Smooth muscle cell (in vitro differentiated cells): Measurements from ENCODE around the gene CBX5. TPM values are rescaled to one million over a fixed set of nuclear protein-coding genes. Genes with fewer than 3 reads are reported as not detected.

Experiments
- DNase-seq: peaks from one replicate; lab custom pipeline; 2025; ENCODE audit not compliant: unreplicated experiment; lab: John Stamatoyannopoulos, UW
- H2AFZ ChIP-seq: fragments of 200-600 bp; sonication (generic); 2 replicates; pipeline ENCODE4 v1.6.0; 2016; ENCODE audit warnings: antibody characterized with exemption, low read depth, mild to moderate bottlenecking
- H3F3A ChIP-seq: fragments of 200-600 bp; sonication (generic); 2 replicates; pipeline ENCODE4 v1.6.0; 2017; ENCODE audit warnings: antibody characterized with exemption, low read depth
- H3K27ac ChIP-seq: fragments of 200-600 bp; sonication (generic); 2 replicates; pipeline ENCODE4 v1.5.1; 2016; ENCODE audit warnings: low read depth, mild to moderate bottlenecking
- H3K27me3 ChIP-seq: fragments of 200-600 bp; sonication (generic); 2 replicates; pipeline ENCODE4 v1.6.1; 2016; ENCODE audit warnings: low read depth, mild to moderate bottlenecking
- H3K36me3 ChIP-seq: fragments of 200-600 bp; sonication (generic); 2 replicates; pipeline ENCODE4 v1.5.1; 2016; ENCODE audit warnings: low read depth
- H3K4me1 ChIP-seq: fragments of 200-600 bp; sonication (generic); 2 replicates; pipeline ENCODE4 v1.5.1; 2016; ENCODE audit warnings: low read depth
- H3K4me2 ChIP-seq: fragments of 200-600 bp; sonication (generic); 2 replicates; pipeline ENCODE4 v1.6.0; 2016; ENCODE audit warnings: mild to moderate bottlenecking
- H3K4me3 ChIP-seq: fragments of 200-600 bp; sonication (generic); 2 replicates; pipeline ENCODE4 v1.5.1; 2016; ENCODE audit warnings: mild to moderate bottlenecking
- H3K79me2 ChIP-seq: fragments of 200-600 bp; sonication (generic); 2 replicates; pipeline ENCODE4 v1.6.0; 2016; ENCODE audit warnings: low read depth, mild to moderate bottlenecking
- H3K9ac ChIP-seq: fragments of 200-600 bp; sonication (generic); 2 replicates; pipeline ENCODE4 v1.6.0; 2016; ENCODE audit warnings: low read depth
- H3K9me3 ChIP-seq: fragments of 200-600 bp; sonication (generic); replicated peaks from 2 replicates; pipeline ENCODE4 v1.5.1; 2016; ENCODE audit warnings: low read depth
- H4K20me1 ChIP-seq: fragments of 200-600 bp; sonication (generic); 2 replicates; pipeline ENCODE4 v1.6.0; 2016; ENCODE audit warnings: low read depth
- CTCF ChIP-seq: fragments of 200-600 bp; sonication (generic); IDR thresholded peaks from 2 replicates; pipeline ENCODE4 v1.5.1; 2017; ENCODE audit warnings: borderline replicate concordance, mild to moderate bottlenecking, antibody characterized with exemption; ENCODE audit not compliant: insufficient read depth, poor library complexity, severe bottlenecking
- WGBS: methylation state at CpG from one replicate; pipeline ENCODE4 v1.1.7; 2016; ENCODE audit warnings: low lambda C conversion rate; 5-methylcytosine and 5-hydroxymethylcytosine counted together
- polyA plus RNA-seq: library from polyadenylated mRNA; unstranded; fragments of >200 nt; fragmentation: Nextera tagmentation; extraction: Ambion mirVana; gene quantifications from 2 replicates; pipeline ENCODE4 v1.2.1, GENCODE V29; 2016
- small RNA-seq: library from RNA; depleted of rRNA; stranded (forward); fragments of <200 nt; gene quantifications from one replicate; pipeline ENCODE3, GENCODE V24; 2014
- total RNA-seq: library from RNA; depleted of rRNA; stranded (reverse); fragments of >200 nt; gene quantifications from 2 replicates; pipeline ENCODE4 v1.2.3, GENCODE V29; 2014

The CBX5 gene
- total and polyA plus RNA-seq, 2 experiments from 2014 or later = 26.1 to 67.4 TPM

- Histone ChIP-seq H3K79me2 (peaks cover 4% of the 10 kb centered on the region), H3K4me2 (no peak overlapping the region), H3K27me3 (no peaks in the 10 kb centered on the region), H4K20me1 (peaks cover 28% of the 10 kb centered on the region), H3K4me1 (no peaks in the 10 kb centered on the region), H3K27ac (no peak overlapping the region), H3K4me3 (no peak overlapping the region), H3F3A (no peaks in the 10 kb centered on the region), H3K36me3 (no peaks in the 10 kb centered on the region), H3K9ac (no peak overlapping the region), H2AFZ (no peak overlapping the region), H3K9me3 (no peaks in the 10 kb centered on the region)
- no peak for TF ChIP-seq CTCF
- 94% methylated on average over 7 of the region's 7 CpGs for WGBS
- no peak for DNase-seq
Observed at GRCh38 chr12:54184024-54184805, 95.7 kb downstream of the CBX5 start.

- Histone ChIP-seq H4K20me1 (peaks cover 28% of the 10 kb centered on the region), H3F3A (no peaks in the 10 kb centered on the region), H3K9ac (no peak overlapping the region), H3K4me3 (no peak overlapping the region), H3K4me2 (no peak overlapping the region), H3K27ac (no peak overlapping the region), H3K36me3 (no peaks in the 10 kb centered on the region), H3K4me1 (no peaks in the 10 kb centered on the region), H3K79me2 (peaks cover 4% of the 10 kb centered on the region), H3K27me3 (peaks cover 6% of the 10 kb centered on the region), H2AFZ (no peak overlapping the region), H3K9me3 (no peaks in the 10 kb centered on the region)
- DNase-seq = no peak
- WGBS = 89% methylated on average over 5 of the region's 5 CpGs
- TF ChIP-seq CTCF = no peak
Observed at GRCh38 chr12:54182981-54183380, 96.9 kb downstream of the CBX5 start.

GRCh38 chr12:54182086-54182485, 97.8 kb downstream of the CBX5 start:
- H3K9ac ChIP-seq = no peak overlapping the region
- H3K36me3 ChIP-seq = no peaks in the 10 kb centered on the region
- no peak overlapping the region for H3K4me3 ChIP-seq
- no peak overlapping the region for H2AFZ ChIP-seq
- peaks cover 13% of the 10 kb centered on the region for H3K27me3 ChIP-seq
- TF ChIP-seq CTCF = no peak
- H3K79me2 ChIP-seq = no peaks in the 10 kb centered on the region
- 98% methylated on average over 11 of the region's 11 CpGs for WGBS
- H3K4me2 ChIP-seq = no peak overlapping the region
- no peak overlapping the region for H3K27ac ChIP-seq
- H3F3A ChIP-seq = no peaks in the 10 kb centered on the region
- peaks cover 28% of the 10 kb centered on the region for H4K20me1 ChIP-seq
- H3K9me3 ChIP-seq = no peaks in the 10 kb centered on the region
- H3K4me1 ChIP-seq = no peaks in the 10 kb centered on the region
- no peak for DNase-seq

Small RNA genes lying within 50 kb of the gene (small RNA-seq; reads per million reads assigned to genes)
- gene RN7SL390P (0.08 reads per million), gene RNU6-950P (not detected)

Other genes starting within 250 kb of the CBX5 start
- 1.3 TPM in 1 of 2 replicates, not detected in the other for gene HOXC5, start 247.1 kb downstream of the CBX5 start, total RNA-seq
- 0.54 TPM in 1 of 2 replicates, not detected in the other for gene HOXC5, start 247.1 kb downstream of the CBX5 start, polyA plus RNA-seq
- 0.49 TPM in 2 replicates for gene HOXC4, start 226.3 kb downstream of the CBX5 start, total RNA-seq
- 1.2 and 1.9 TPM in 2 replicates for gene HOXC4, start 226.3 kb downstream of the CBX5 start, polyA plus RNA-seq
- 36.7 and 39.4 TPM in 2 replicates for gene SMUG1, start 91.1 kb downstream of the CBX5 start, total RNA-seq
- gene SMUG1, start 91.1 kb downstream of the CBX5 start, polyA plus RNA-seq = 40.5 and 49.2 TPM in 2 replicates
- gene HNRNPA1, start 604 bp upstream of the CBX5 start, total RNA-seq = 378 and 483 TPM in 2 replicates
- gene HNRNPA1, start 604 bp upstream of the CBX5 start, polyA plus RNA-seq = 440 and 451 TPM in 2 replicates
- 0.13 TPM in 1 of 2 replicates, not detected in the other for gene NFE2, start 20.9 kb upstream of the CBX5 start, total RNA-seq
- 0.24 and 1.9 TPM in 2 replicates for gene NFE2, start 20.9 kb upstream of the CBX5 start, polyA plus RNA-seq
- 147 and 163 TPM in 2 replicates for gene COPZ1, start 45.0 kb upstream of the CBX5 start, total RNA-seq
- 214 and 219 TPM in 2 replicates for gene COPZ1, start 45.0 kb upstream of the CBX5 start, polyA plus RNA-seq
- gene GPR84, start 84.4 kb upstream of the CBX5 start, total RNA-seq = 0.09 and 0.13 TPM in 2 replicates
- 0.46 TPM in 1 of 2 replicates, not detected in the other for gene GPR84, start 84.4 kb upstream of the CBX5 start, polyA plus RNA-seq
- 9.3 and 20.2 TPM in 2 replicates for gene ZNF385A, start 104.6 kb upstream of the CBX5 start, total RNA-seq
- gene ZNF385A, start 104.6 kb upstream of the CBX5 start, polyA plus RNA-seq = 6.5 and 17.2 TPM in 2 replicates
- 151 and 163 TPM in 2 replicates for gene ITGA5, start 139.1 kb upstream of the CBX5 start, total RNA-seq
- 192 and 202 TPM in 2 replicates for gene ITGA5, start 139.1 kb upstream of the CBX5 start, polyA plus RNA-seq
- not detected in 2 replicates for gene GTSF1, start 193.5 kb upstream of the CBX5 start, total RNA-seq
- gene GTSF1, start 193.5 kb upstream of the CBX5 start, polyA plus RNA-seq = not detected in 2 replicates
- 0.04 TPM in 1 of 2 replicates, not detected in the other for gene NCKAP1L, start 217.6 kb upstream of the CBX5 start, total RNA-seq
- not detected in 2 replicates for gene NCKAP1L, start 217.6 kb upstream of the CBX5 start, polyA plus RNA-seq